Kidney epithelial cell (primary cell): ENCODE measurements around the gene CDKAL1. TPM values are rescaled to one million over a fixed set of nuclear protein-coding genes. Genes with fewer than 3 reads are reported as not detected.

Source experiments
- DNase-seq: peaks from one replicate; pipeline ENCODE4 v3.0.0-alpha.2; 2010; ENCODE audit warnings: low read depth
- H3K27me3 ChIP-seq: 2 replicates; pipeline ENCODE4 v1.6.0; 2011; ENCODE audit warnings: low read length; ENCODE audit not compliant: control insufficient read depth, insufficient read depth
- H3K36me3 ChIP-seq: 2 replicates; pipeline ENCODE4 v1.5.1; 2011; ENCODE audit warnings: low read length; ENCODE audit not compliant: control insufficient read depth, insufficient read depth
- H3K4me3 ChIP-seq: 2 replicates; pipeline ENCODE4 v1.5.1; 2011; ENCODE audit warnings: low read depth, mild to moderate bottlenecking, control low read depth, low read length
- CTCF ChIP-seq: IDR thresholded peaks from 2 replicates; pipeline ENCODE4 v1.5.1; 2011; ENCODE audit warnings: mild to moderate bottlenecking, moderate library complexity, low read length, control low read depth, inconsistent platforms; ENCODE audit not compliant: insufficient read depth, poor library complexity, severe bottlenecking
- total RNA-seq: library from RNA; depleted of rRNA; stranded (reverse); fragments of >200 nt; gene quantifications from 2 replicates; pipeline ENCODE4 v1.2.3, GENCODE V29; 2015

The CDKAL1 gene
- total RNA-seq, 1 donor from 2014 or later: 15.0 TPM

GRCh38 chr6:21140966-21141365 is 606.7 kb downstream of the CDKAL1 start:
- Histone ChIP-seq H3K36me3 (no peaks in the 10 kb centered on the region), H3K27me3 (no peaks in the 10 kb centered on the region), H3K4me3 (no peak overlapping the region)
- no peak for TF ChIP-seq CTCF
- DNase-seq: no peak

GRCh38 chr6:21141616-21142303 is 607.5 kb downstream of the CDKAL1 start:
- H3K27me3 ChIP-seq: no peaks in the 10 kb centered on the region
- no peaks in the 10 kb centered on the region for H3K36me3 ChIP-seq
- H3K4me3 ChIP-seq: no peak overlapping the region
- DNase-seq: no peak
- no peak for TF ChIP-seq CTCF

- Histone ChIP-seq H3K36me3 (no peaks in the 10 kb centered on the region), H3K4me3 (no peak overlapping the region), H3K27me3 (no peaks in the 10 kb centered on the region)
- no peak for TF ChIP-seq CTCF
- no peak for DNase-seq
Measured at GRCh38 chr6:21142741-21143140, 608.5 kb downstream of the CDKAL1 start.

- H3K4me3 ChIP-seq: no peak overlapping the region
- no peaks in the 10 kb centered on the region for H3K36me3 ChIP-seq
- no peak for DNase-seq
- no peaks in the 10 kb centered on the region for H3K27me3 ChIP-seq
- TF ChIP-seq CTCF: no peak
Measured at GRCh38 chr6:21143645-21144044, 609.4 kb downstream of the CDKAL1 start.

- TF ChIP-seq CTCF: no peak
- Histone ChIP-seq H3K4me3 (no peak overlapping the region), H3K27me3 (no peaks in the 10 kb centered on the region), H3K36me3 (no peaks in the 10 kb centered on the region)
- no peak for DNase-seq
Measured at GRCh38 chr6:21144928-21145327, 610.7 kb downstream of the CDKAL1 start.

GRCh38 chr6:21147995-21148394 is 613.7 kb downstream of the CDKAL1 start:
- H3K36me3 ChIP-seq: no peaks in the 10 kb centered on the region
- no peak for DNase-seq
- H3K27me3 ChIP-seq: no peaks in the 10 kb centered on the region
- no peak for TF ChIP-seq CTCF
- H3K4me3 ChIP-seq: no peak overlapping the region
